Measurements from ENCODE around the gene TMEM255A.

DNA sequence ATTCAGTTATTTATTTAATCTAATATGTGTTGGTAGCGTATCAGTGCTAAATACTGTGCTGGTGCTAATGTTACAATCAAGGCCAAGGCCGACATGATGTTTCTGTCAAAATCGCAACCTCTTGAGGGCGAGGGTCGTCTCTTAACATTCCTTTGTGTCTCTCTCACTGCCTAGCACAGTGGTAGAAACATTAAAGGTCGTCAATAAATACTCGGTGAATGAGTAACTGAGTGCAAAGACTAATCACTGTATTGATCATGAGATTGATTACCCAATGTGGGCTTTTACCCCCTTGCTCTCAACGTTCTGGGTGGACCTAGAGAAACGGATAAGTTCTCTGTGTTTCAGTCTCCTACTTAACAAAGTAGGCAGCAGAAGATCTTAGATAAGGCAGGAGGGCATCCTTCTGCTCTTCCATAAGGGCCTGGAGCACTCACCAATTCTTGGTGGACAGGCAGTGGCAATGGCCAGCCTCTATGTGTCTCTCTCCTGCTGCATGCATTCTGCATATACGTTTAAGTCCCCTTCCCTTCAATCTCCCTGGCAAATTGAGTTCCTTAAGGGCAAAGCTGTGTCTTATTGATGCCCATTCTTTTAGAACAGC, 30.1 kb downstream of the TMEM255A start:
- TF ChIP-seq, protein P1, sequence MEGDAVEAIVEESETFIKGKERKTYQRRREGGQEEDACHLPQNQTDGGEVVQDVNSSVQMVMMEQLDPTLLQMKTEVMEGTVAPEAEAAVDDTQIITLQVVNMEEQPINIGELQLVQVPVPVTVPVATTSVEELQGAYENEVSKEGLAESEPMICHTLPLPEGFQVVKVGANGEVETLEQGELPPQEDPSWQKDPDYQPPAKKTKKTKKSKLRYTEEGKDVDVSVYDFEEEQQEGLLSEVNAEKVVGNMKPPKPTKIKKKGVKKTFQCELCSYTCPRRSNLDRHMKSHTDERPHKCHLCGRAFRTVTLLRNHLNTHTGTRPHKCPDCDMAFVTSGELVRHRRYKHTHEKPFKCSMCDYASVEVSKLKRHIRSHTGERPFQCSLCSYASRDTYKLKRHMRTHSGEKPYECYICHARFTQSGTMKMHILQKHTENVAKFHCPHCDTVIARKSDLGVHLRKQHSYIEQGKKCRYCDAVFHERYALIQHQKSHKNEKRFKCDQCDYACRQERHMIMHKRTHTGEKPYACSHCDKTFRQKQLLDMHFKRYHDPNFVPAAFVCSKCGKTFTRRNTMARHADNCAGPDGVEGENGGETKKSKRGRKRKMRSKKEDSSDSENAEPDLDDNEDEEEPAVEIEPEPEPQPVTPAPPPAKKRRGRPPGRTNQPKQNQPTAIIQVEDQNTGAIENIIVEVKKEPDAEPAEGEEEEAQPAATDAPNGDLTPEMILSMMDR (IDR thresholded peaks at IDR 0.05): no peak
- TF ChIP-seq POLR2A (IDR thresholded peaks at IDR 0.05) (no peak), EP300 (IDR thresholded peaks at IDR 0.05) (no peak)
